IMR-90 (cell line): ENCODE measurements around the gene MAG. TPM values are rescaled to one million over a fixed set of nuclear protein-coding genes. Genes with fewer than 3 reads are reported as not detected.

Experiments
- ATAC-seq: fragments of 200-7000 bp; cut with Tn5 transposase; 2 replicates; pipeline ENCODE4 v1.9.1; 2020; ENCODE audit warnings: low read depth, mild to moderate bottlenecking, moderate library complexity
- BruUV-seq: library from RNA; stranded (reverse); fragments of 400-500 nt; replicated peaks from 2 replicates; lab custom pipeline; 2021; lab: Mats Ljungman, UMichigan
- CTCF ChIA-PET: fragments of 300-600 bp; formaldehyde crosslinking; extraction: SDS; loops from one replicate; lab custom pipeline; 2021; ENCODE audit warnings: antibody characterized with exemption; lab: Yijun Ruan, JAX
- POLR2A ChIA-PET: fragments of 300-600 bp; sonication (Branson Sonifier 250); formaldehyde crosslinking; loops from one replicate; lab custom pipeline; 2022; ENCODE audit warnings: antibody characterized with exemption; ENCODE audit not compliant: unreplicated experiment; lab: Charles Lee
- DNase-seq: peaks from one replicate; pipeline ENCODE4 v3.0.0; 2013
- H2AFZ ChIP-seq: replicated peaks from 2 replicates; pipeline ENCODE3; 2013; ENCODE audit warnings: low read length, mild to moderate bottlenecking; ENCODE audit not compliant: poor library complexity
- H2AK5ac ChIP-seq: 2 replicates; pipeline ENCODE4 v1.6.1; 2013; ENCODE audit warnings: low read depth, low read length, inconsistent platforms
- H2AK9ac ChIP-seq: replicated peaks from 2 replicates; pipeline ENCODE3; 2013; ENCODE audit warnings: mild to moderate bottlenecking, low read depth, low read length, moderate library complexity; ENCODE audit not compliant: poor library complexity
- H2BK120ac ChIP-seq: 2 replicates; pipeline ENCODE4 v1.6.1; 2013; ENCODE audit warnings: low read depth, low read length, inconsistent platforms
- H2BK15ac ChIP-seq: 3 replicates; pipeline ENCODE4 v1.6.1; 2013; ENCODE audit warnings: low read depth, low read length, inconsistent platforms
- H2BK20ac ChIP-seq: 2 replicates; pipeline ENCODE4 v1.6.1; 2013; ENCODE audit warnings: low read depth, mild to moderate bottlenecking, inconsistent platforms, low read length, moderate library complexity
- H2BK5ac ChIP-seq: 2 replicates; pipeline ENCODE4 v1.6.1; 2013; ENCODE audit warnings: mild to moderate bottlenecking, low read depth, low read length, inconsistent platforms; ENCODE audit not compliant: poor library complexity, severe bottlenecking
- H3K14ac ChIP-seq: replicated peaks from 2 replicates; pipeline ENCODE4 v1.6.1; 2013; ENCODE audit warnings: low read depth, low read length, inconsistent platforms
- H3K18ac ChIP-seq: 2 replicates; pipeline ENCODE4 v1.6.1; 2013; ENCODE audit warnings: low read depth, low read length, control low read depth
- H3K23ac ChIP-seq: 2 replicates; pipeline ENCODE4 v1.6.1; 2013; ENCODE audit warnings: low read depth, low read length, inconsistent platforms
- H3K27ac ChIP-seq: 2 replicates; pipeline ENCODE4 v1.5.1; 2013; ENCODE audit warnings: mild to moderate bottlenecking, control low read depth, low read length; ENCODE audit not compliant: insufficient read depth
- H3K27me3 ChIP-seq: 2 replicates; pipeline ENCODE4 v1.6.1; 2013; ENCODE audit warnings: low read length; ENCODE audit not compliant: control insufficient read depth, insufficient read depth
- H3K36me3 ChIP-seq: 2 replicates; pipeline ENCODE4 v1.6.1; 2013; ENCODE audit warnings: low read length, mixed read lengths; ENCODE audit not compliant: control insufficient read depth, insufficient read depth
- H3K4ac ChIP-seq: 2 replicates; pipeline ENCODE4 v1.6.1; 2013; ENCODE audit warnings: low read depth, low read length, inconsistent platforms
- H3K4me1 ChIP-seq: 2 replicates; pipeline ENCODE4 v1.6.1; 2013; ENCODE audit warnings: low read length, mixed read lengths; ENCODE audit not compliant: control insufficient read depth, insufficient read depth
- H3K4me2 ChIP-seq: 2 replicates; pipeline ENCODE4 v1.6.1; 2013; ENCODE audit warnings: low read depth, mild to moderate bottlenecking, control low read depth, low read length, moderate library complexity
- H3K4me3 ChIP-seq: 2 replicates; pipeline ENCODE4 v1.5.1; 2013; ENCODE audit warnings: low read depth, mild to moderate bottlenecking, control low read depth, low read length, moderate library complexity; ENCODE audit not compliant: insufficient read depth
- H3K56ac ChIP-seq: 2 replicates; pipeline ENCODE4 v1.6.1; 2013; ENCODE audit warnings: low read length, inconsistent platforms; ENCODE audit not compliant: insufficient read depth; ENCODE audit errors: extremely low read depth
- H3K79me1 ChIP-seq, 2 experiments: 2 replicates each; pipeline ENCODE4 v1.6.1; 2013; ENCODE audit warnings: low read length in 2 of 2, inconsistent platforms in 1 of 2, low read depth in 1 of 2
- H3K9ac ChIP-seq: 2 replicates; pipeline ENCODE4 v1.6.1; 2013; ENCODE audit warnings: low read depth, low read length, control low read depth
- H3K9me1 ChIP-seq: 2 replicates; pipeline ENCODE4 v1.6.1; 2013; ENCODE audit warnings: low read length, inconsistent platforms; ENCODE audit not compliant: insufficient read depth
- H3K9me3 ChIP-seq: 2 replicates; pipeline ENCODE4 v1.6.1; 2013; ENCODE audit warnings: low read length; ENCODE audit not compliant: control insufficient read depth, insufficient read depth
- H4K20me1 ChIP-seq: 2 replicates; pipeline ENCODE4 v1.6.1; 2013; ENCODE audit warnings: low read length, inconsistent platforms; ENCODE audit not compliant: insufficient read depth
- H4K5ac ChIP-seq: 2 replicates; pipeline ENCODE4 v1.6.1; 2013; ENCODE audit warnings: mild to moderate bottlenecking, low read depth, low read length, control low read depth
- H4K8ac ChIP-seq, 2 experiments: 2 replicates each; pipeline ENCODE4 v1.6.1; 2013; ENCODE audit warnings: low read depth in 2 of 2, low read length in 2 of 2, control low read depth in 1 of 2, inconsistent platforms in 1 of 2
- H4K91ac ChIP-seq: 2 replicates; pipeline ENCODE4 v1.6.1; 2013; ENCODE audit warnings: low read depth, low read length, inconsistent platforms; ENCODE audit not compliant: insufficient read depth
- CHD1 ChIP-seq: IDR thresholded peaks from 2 replicates; pipeline ENCODE4 v1.6.1; 2012; ENCODE audit warnings: low read depth, low read length, improper control_type of control experiment
- FOS ChIP-seq: fragments of 150-350 bp; IDR thresholded peaks from 2 replicates; pipeline ENCODE4 v1.6.1; 2016; ENCODE audit warnings: low read depth, low read length
- WGBS, 2 experiments: methylation state at CpG; one replicate each; pipeline versions ENCODE4 v1.1.5 to v1.1.7; 2013; ENCODE audit warnings: missing lambda C conversion rate in 2 of 2; ENCODE audit not compliant: insufficient read length in 1 of 2; ENCODE audit errors: extremely low coverage in 2 of 2; 5-methylcytosine and 5-hydroxymethylcytosine counted together
- dilution Hi-C: fragments of 300-500 bp; cut with HindIII; formaldehyde crosslinking; loops from one replicate; pipeline ENCODE4 v1.14.3; 2018; ENCODE audit warnings: low sequenced_read_pairs; ENCODE audit not compliant: unreplicated experiment
- in situ Hi-C: fragments of 300-500 bp; cut with MboI; formaldehyde crosslinking; loops from 3 replicates; pipeline ENCODE4 v1.14.3; 2019; ENCODE audit warnings: low sequenced_read_pairs, inconsistent platforms, mixed read lengths
- intact Hi-C: fragments of 100-400 bp; cut with micrococcal nuclease; formaldehyde crosslinking; loops from 2 replicates; pipeline ENCODE4 v1.10.0; 2022
- polyA plus RNA-seq, 3 experiments: library from polyadenylated mRNA; depleted of rRNA; stranded (reverse); fragments of >200 nt; gene quantifications; 2 replicates each; pipeline ENCODE4 v1.2.3, GENCODE V29; 2012; ENCODE audit warnings: low replicate concordance in 1 of 3
- total RNA-seq: library from RNA; depleted of rRNA; stranded (reverse); fragments of >200 nt; gene quantifications from 2 replicates; pipeline ENCODE4 v1.2.3, GENCODE V29; 2012
- TF ChIP-seq, protein P1 (sequence below): conservative IDR thresholded peaks from 2 replicates; pipeline ENCODE4 v1.5.1; 2012; ENCODE audit warnings: mild to moderate bottlenecking, low read depth, low read length, improper control_type of control experiment

MAG gene
- total and polyA plus RNA-seq, 2 of the 4 experiments (the other 2 are of a cell fraction) = not detected

DNA sequence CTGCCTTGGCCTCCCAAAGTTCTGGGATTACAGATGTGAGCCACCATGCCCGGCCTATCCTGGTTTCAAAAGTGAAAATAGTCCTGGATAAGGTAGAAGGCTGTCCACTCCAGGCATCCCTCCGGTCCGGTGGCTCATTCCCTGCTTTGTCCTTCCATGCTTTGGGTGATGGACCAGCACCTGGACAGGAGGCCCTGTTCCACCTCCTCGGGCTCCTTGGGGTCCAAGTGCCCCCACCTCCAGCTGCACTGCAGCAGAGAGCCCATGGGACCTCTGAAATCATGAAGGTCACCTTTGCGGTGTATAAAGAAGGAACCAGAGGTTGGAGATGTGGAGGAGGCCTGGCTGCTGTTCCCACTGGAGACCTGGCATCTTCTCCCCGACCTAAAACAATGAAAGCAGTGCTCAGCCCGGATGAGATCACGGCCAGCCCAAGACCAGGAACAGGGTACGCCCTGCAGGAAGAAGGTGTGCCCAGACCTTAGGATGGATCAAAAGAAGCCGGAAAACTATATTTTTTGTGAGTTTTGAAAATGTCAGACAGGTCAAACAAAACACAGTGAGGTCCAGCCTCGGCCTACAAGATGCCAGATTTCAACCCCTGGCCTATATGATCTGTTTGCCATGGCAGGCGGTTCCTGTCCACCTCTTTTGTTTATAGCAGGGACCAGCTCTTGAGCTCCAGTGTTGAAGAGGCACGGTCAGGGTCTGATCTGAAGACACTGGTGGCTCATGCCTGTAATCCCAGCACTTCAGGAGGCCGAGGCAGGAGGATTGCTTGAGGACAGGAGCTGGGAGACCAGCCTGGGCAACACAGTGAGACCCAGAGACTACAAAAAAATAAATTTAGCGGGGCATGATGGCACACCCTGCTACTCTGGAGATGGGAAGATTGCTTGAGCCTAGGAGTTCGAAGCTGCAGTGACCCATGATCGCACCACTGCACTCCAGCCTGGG is 37.3 kb upstream of the MAG start:
- Histone ChIP-seq H3K4me2 (no peak overlapping the region), H2BK15ac (no peak overlapping the region), H4K91ac (no peak overlapping the region), H3K18ac (no peak overlapping the region), H2AK9ac (no peak overlapping the region), H3K9ac (no peak overlapping the region), H2BK20ac (no peak overlapping the region), H3K9me1 (no peaks in the 10 kb centered on the region), H3K14ac (no peak overlapping the region), H2BK5ac (no peak overlapping the region), H3K23ac (no peak overlapping the region), H3K4ac (no peak overlapping the region), H4K8ac (no peak overlapping the region), H4K20me1 (no peaks in the 10 kb centered on the region), H4K5ac (no peak overlapping the region), H3K9me3 (no peaks in the 10 kb centered on the region), H3K27me3 (peaks cover 34% of the 10 kb centered on the region), H3K4me1 (no peaks in the 10 kb centered on the region), H3K36me3 (no peaks in the 10 kb centered on the region), H2BK120ac (no peak overlapping the region), H3K79me1 (no peaks in the 10 kb centered on the region), H2AFZ (no peak overlapping the region), H3K27ac (no peak overlapping the region), H2AK5ac (no peak overlapping the region), H3K56ac (no peak overlapping the region), H3K4me3 (no peak overlapping the region)
- in situ Hi-C loops = no loop called here
- no TSS peak for BruUV-seq
- TF ChIP-seq, protein P1, sequence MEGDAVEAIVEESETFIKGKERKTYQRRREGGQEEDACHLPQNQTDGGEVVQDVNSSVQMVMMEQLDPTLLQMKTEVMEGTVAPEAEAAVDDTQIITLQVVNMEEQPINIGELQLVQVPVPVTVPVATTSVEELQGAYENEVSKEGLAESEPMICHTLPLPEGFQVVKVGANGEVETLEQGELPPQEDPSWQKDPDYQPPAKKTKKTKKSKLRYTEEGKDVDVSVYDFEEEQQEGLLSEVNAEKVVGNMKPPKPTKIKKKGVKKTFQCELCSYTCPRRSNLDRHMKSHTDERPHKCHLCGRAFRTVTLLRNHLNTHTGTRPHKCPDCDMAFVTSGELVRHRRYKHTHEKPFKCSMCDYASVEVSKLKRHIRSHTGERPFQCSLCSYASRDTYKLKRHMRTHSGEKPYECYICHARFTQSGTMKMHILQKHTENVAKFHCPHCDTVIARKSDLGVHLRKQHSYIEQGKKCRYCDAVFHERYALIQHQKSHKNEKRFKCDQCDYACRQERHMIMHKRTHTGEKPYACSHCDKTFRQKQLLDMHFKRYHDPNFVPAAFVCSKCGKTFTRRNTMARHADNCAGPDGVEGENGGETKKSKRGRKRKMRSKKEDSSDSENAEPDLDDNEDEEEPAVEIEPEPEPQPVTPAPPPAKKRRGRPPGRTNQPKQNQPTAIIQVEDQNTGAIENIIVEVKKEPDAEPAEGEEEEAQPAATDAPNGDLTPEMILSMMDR = no peak
- TF ChIP-seq CHD1 (no peak), FOS (no peak)
- ATAC-seq = no peak
- intact Hi-C loops = no loop called here
- ChIA-PET POLR2A (no interaction called here), CTCF (interaction anchor here (1.2 kb wide), 1 partner anchor 14 kb away, joined by 3 read pairs; no protein-coding TSS in a partner anchor)
- 76% methylated on average over 5 of the region's 17 CpGs; no CpG with 5 or more reads in 1 of the 2 experiments for WGBS, 2 experiments
- dilution Hi-C loops = no loop called here
- no peak for DNase-seq
